ENCODE measurements around the gene ZNF74.

DNA sequence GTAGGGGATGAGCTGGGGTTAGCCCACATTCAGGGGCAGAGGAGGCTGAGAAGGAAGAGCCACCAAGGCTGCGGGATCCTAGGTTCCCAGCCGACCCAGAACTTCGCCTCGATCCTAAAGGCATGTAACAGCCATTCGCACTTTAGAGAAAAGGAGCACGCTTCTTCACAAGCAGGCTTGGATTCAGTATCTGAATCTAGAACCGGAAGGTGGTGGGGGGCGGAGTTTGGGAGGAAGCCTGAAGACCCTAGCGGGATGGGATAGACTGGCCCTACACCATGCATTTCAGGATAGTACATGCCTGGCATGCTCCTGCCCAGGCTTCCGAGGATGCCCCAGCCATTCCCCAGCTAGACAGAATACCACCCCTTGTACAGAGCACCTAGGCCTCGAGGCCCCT, 39.2 kb downstream of the ZNF74 start:
- TF ChIP-seq, protein P1, sequence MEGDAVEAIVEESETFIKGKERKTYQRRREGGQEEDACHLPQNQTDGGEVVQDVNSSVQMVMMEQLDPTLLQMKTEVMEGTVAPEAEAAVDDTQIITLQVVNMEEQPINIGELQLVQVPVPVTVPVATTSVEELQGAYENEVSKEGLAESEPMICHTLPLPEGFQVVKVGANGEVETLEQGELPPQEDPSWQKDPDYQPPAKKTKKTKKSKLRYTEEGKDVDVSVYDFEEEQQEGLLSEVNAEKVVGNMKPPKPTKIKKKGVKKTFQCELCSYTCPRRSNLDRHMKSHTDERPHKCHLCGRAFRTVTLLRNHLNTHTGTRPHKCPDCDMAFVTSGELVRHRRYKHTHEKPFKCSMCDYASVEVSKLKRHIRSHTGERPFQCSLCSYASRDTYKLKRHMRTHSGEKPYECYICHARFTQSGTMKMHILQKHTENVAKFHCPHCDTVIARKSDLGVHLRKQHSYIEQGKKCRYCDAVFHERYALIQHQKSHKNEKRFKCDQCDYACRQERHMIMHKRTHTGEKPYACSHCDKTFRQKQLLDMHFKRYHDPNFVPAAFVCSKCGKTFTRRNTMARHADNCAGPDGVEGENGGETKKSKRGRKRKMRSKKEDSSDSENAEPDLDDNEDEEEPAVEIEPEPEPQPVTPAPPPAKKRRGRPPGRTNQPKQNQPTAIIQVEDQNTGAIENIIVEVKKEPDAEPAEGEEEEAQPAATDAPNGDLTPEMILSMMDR (IDR thresholded peaks at IDR 0.05), result no peak
- no peak for TF ChIP-seq EZH2 (IDR thresholded peaks at IDR 0.05)
- no peak for TF ChIP-seq EZH2phosphoT487 (IDR thresholded peaks at IDR 0.05)

All from neural progenitor cell (in vitro differentiated cells).